Measurements from ENCODE around the gene MPI. TPM values are rescaled to one million over a fixed set of nuclear protein-coding genes. Genes with fewer than 3 reads are reported as not detected.

The MPI gene
- total RNA-seq, 1 donor from 2014 or later = 25.9 TPM

- H2AFZ ChIP-seq (ENCODE audit: low read depth, low read length) = no peak overlapping the region
- peaks cover 22% of the 10 kb centered on the region for H3K36me3 Mint-ChIP-seq (ENCODE audit: low read depth, unreplicated experiment)
- no peaks in the 10 kb centered on the region for H3K4me1 Mint-ChIP-seq (ENCODE audit: low read depth, unreplicated experiment)
- peaks cover 30% of the 10 kb centered on the region for H3K36me3 ChIP-seq (ENCODE audit: insufficient read depth, low read length)
- H3K4me1 ChIP-seq (ENCODE audit: insufficient read depth, low read length) = no peaks in the 10 kb centered on the region
- TF ChIP-seq CTCF (IDR thresholded peaks at IDR 0.05; ENCODE audit: insufficient read depth, low read depth, low read length) = no peak
- TF ChIP-seq EZH2 (IDR thresholded peaks at IDR 0.05; ENCODE audit: insufficient read depth, low read length) = no peak
- no peaks in the 10 kb centered on the region for H3K27me3 Mint-ChIP-seq (ENCODE audit: low read depth, unreplicated experiment)
- DNase-seq (ENCODE audit: low read depth) (no peak), FAIRE-seq (no peak)
- no peak overlapping the region for H3K4me3 ChIP-seq (ENCODE audit: insufficient read depth, low read depth, low read length)
- H3K4me3 Mint-ChIP-seq (ENCODE audit: unreplicated experiment) = no peak overlapping the region
- no peaks in the 10 kb centered on the region for H3K27me3 ChIP-seq (ENCODE audit: insufficient read depth, low read length)
- no peak overlapping the region for H3K27ac Mint-ChIP-seq (ENCODE audit: unreplicated experiment)
- H3K9me3 ChIP-seq (ENCODE audit: insufficient read depth, low read depth, low read length) = no peaks in the 10 kb centered on the region
- H3K27ac ChIP-seq (ENCODE audit: low read depth, low read length) = no peak overlapping the region
- H3K9me3 Mint-ChIP-seq (ENCODE audit: unreplicated experiment) = no peaks in the 10 kb centered on the region
- H3K4me2 ChIP-seq (ENCODE audit: low read length) = no peak overlapping the region
- no peaks in the 10 kb centered on the region for H3K79me2 ChIP-seq (ENCODE audit: insufficient read depth, low read length)
- no peaks in the 10 kb centered on the region for H4K20me1 ChIP-seq (ENCODE audit: insufficient read depth, low read length)
- no peak overlapping the region for H3K9ac ChIP-seq (ENCODE audit: low read length)
Measured at GRCh38 chr15:74917676-74918075, 27.8 kb downstream of the MPI start.

- Mint-ChIP-seq H3K27ac (ENCODE audit: unreplicated experiment) (peak overlapping the region; percentile 38), H3K4me3 (ENCODE audit: unreplicated experiment) (no peak overlapping the region), H3K27me3 (ENCODE audit: low read depth, unreplicated experiment) (no peaks in the 10 kb centered on the region), H3K36me3 (ENCODE audit: low read depth, unreplicated experiment) (peaks cover 18% of the 10 kb centered on the region), H3K9me3 (ENCODE audit: unreplicated experiment) (no peaks in the 10 kb centered on the region), H3K4me1 (ENCODE audit: low read depth, unreplicated experiment) (no peaks in the 10 kb centered on the region)
- no peak overlapping the region for H3K4me2 ChIP-seq (ENCODE audit: low read length)
- no peak overlapping the region for H2AFZ ChIP-seq (ENCODE audit: low read depth, low read length)
- no peak for DNase-seq (ENCODE audit: low read depth)
- TF ChIP-seq EZH2 (IDR thresholded peaks at IDR 0.05; ENCODE audit: insufficient read depth, low read length) = no peak
- TF ChIP-seq CTCF (IDR thresholded peaks at IDR 0.05; ENCODE audit: insufficient read depth, low read depth, low read length) = no peak
- H3K27me3 ChIP-seq (ENCODE audit: insufficient read depth, low read length) = no peaks in the 10 kb centered on the region
- H3K36me3 ChIP-seq (ENCODE audit: insufficient read depth, low read length) = peaks cover 28% of the 10 kb centered on the region
- H4K20me1 ChIP-seq (ENCODE audit: insufficient read depth, low read length) = no peaks in the 10 kb centered on the region
- H3K9ac ChIP-seq (ENCODE audit: low read length) = no peak overlapping the region
- no peak overlapping the region for H3K4me3 ChIP-seq (ENCODE audit: insufficient read depth, low read depth, low read length)
- FAIRE-seq = no peak
- no peaks in the 10 kb centered on the region for H3K79me2 ChIP-seq (ENCODE audit: insufficient read depth, low read length)
- H3K27ac ChIP-seq (ENCODE audit: low read depth, low read length) = no peak overlapping the region
- no peaks in the 10 kb centered on the region for H3K9me3 ChIP-seq (ENCODE audit: insufficient read depth, low read depth, low read length)
- H3K4me1 ChIP-seq (ENCODE audit: insufficient read depth, low read length) = no peaks in the 10 kb centered on the region
Measured at GRCh38 chr15:74920456-74920855, 30.6 kb downstream of the MPI start.

- H3K4me3 ChIP-seq (ENCODE audit: insufficient read depth, low read depth, low read length) = no peak overlapping the region
- H3K9ac ChIP-seq (ENCODE audit: low read length) = no peak overlapping the region
- peaks cover 34% of the 10 kb centered on the region for H3K36me3 ChIP-seq (ENCODE audit: insufficient read depth, low read length)
- H3K27me3 ChIP-seq (ENCODE audit: insufficient read depth, low read length) = no peaks in the 10 kb centered on the region
- no peaks in the 10 kb centered on the region for H3K9me3 Mint-ChIP-seq (ENCODE audit: unreplicated experiment)
- no peak for DNase-seq (ENCODE audit: low read depth)
- FAIRE-seq = no peak
- H3K9me3 ChIP-seq (ENCODE audit: insufficient read depth, low read depth, low read length) = no peaks in the 10 kb centered on the region
- no peak overlapping the region for H3K4me3 Mint-ChIP-seq (ENCODE audit: unreplicated experiment)
- H4K20me1 ChIP-seq (ENCODE audit: insufficient read depth, low read length) = peaks cover 5% of the 10 kb centered on the region
- H3K79me2 ChIP-seq (ENCODE audit: insufficient read depth, low read length) = peaks cover 11% of the 10 kb centered on the region
- H2AFZ ChIP-seq (ENCODE audit: low read depth, low read length) = no peak overlapping the region
- no peaks in the 10 kb centered on the region for H3K4me1 Mint-ChIP-seq (ENCODE audit: low read depth, unreplicated experiment)
- H3K27ac ChIP-seq (ENCODE audit: low read depth, low read length) = no peak overlapping the region
- no peaks in the 10 kb centered on the region for H3K4me1 ChIP-seq (ENCODE audit: insufficient read depth, low read length)
- H3K27me3 Mint-ChIP-seq (ENCODE audit: low read depth, unreplicated experiment) = no peaks in the 10 kb centered on the region
- no peak overlapping the region for H3K27ac Mint-ChIP-seq (ENCODE audit: unreplicated experiment)
- H3K36me3 Mint-ChIP-seq (ENCODE audit: low read depth, unreplicated experiment) = peaks cover 4% of the 10 kb centered on the region
- TF ChIP-seq CTCF (IDR thresholded peaks at IDR 0.05; ENCODE audit: insufficient read depth, low read depth, low read length) = no peak
- TF ChIP-seq EZH2 (IDR thresholded peaks at IDR 0.05; ENCODE audit: insufficient read depth, low read length) = no peak
- no peak overlapping the region for H3K4me2 ChIP-seq (ENCODE audit: low read length)
Measured at GRCh38 chr15:74924525-74924924, 34.7 kb downstream of the MPI start.

Data from astrocyte (in vitro differentiated cells and primary cell).